ENCODE measurements around the gene AFG1L. TPM values are rescaled to one million over a fixed set of nuclear protein-coding genes. Genes with fewer than 3 reads are reported as not detected.

AFG1L gene
- polyA plus RNA-seq, 12 donors = 4.0 to 11.5 (median 5.7) TPM; not detected in 1

DNA sequence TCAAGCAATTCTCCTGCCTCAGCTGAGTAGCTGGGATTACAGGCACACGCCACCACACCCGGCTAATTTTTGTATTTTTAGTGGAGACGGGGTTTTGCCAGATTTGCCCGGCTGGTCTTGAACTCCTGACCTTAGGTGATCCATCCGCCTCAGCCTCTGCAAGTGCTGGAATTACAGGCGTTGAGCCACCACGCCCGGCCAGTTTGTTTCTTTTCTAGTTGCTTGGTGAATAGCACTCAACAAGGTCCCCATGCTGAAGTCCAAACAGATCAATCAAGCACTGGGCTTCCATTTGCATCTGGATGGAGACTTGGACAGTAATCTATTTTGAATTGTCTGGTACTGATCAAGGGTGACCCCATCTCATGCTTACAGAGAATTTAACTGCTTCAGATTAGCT lies 157.0 kb downstream of the AFG1L start:
- DNase-seq = no peak

DNA sequence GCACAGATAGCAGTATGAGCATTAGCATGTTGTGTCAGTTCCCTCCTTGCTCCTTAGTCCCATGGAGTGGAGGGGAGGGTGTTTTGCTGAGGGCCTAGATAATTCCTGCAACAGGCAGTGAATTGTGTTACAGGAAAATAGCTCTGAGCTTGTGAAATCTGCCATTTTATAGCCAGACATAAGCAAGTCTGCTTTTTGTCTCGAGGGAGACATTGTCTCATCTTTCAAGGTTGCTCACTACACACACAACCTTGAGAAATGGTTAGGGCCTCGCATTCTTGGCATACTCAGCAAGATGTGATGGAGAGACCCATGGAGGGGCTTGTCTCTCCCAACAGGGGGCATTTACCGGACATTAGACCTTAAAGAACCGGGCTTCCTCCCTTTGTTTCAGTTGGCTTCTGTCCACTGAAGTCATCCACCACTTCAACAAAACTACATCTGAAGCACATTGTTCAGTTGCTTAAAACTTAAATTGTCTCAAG lies 157.9 kb downstream of the AFG1L start:
- peak; percentile 62 for DNase-seq

DNA sequence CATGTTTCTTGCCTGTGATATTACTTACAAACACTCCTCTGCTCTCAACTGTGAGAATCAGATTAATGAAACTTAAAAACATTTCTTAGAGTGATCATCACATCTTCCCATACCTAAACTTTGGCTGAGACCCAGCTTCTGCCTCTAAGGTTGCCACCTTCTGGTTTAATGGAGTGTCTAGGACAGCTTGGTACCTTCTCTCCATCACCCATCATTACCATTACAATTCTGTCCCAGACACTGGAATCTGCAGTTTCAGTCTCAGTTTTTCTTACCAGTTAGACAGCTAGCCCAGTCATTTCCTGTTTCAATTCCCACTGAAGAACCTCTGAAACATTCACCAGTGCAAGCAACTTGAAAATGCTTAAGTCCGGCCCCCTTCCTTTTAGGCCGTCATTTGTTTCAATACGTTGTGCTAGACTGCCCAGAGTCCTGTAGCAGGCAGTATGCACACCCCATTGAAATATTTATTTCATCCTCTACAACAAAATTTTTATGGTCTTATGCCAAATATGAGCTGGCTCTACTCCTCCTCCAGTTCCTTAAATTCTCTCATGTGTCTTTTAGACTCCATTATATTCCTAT lies 158.8 kb downstream of the AFG1L start:
- peak; percentile 70 for DNase-seq

DNA sequence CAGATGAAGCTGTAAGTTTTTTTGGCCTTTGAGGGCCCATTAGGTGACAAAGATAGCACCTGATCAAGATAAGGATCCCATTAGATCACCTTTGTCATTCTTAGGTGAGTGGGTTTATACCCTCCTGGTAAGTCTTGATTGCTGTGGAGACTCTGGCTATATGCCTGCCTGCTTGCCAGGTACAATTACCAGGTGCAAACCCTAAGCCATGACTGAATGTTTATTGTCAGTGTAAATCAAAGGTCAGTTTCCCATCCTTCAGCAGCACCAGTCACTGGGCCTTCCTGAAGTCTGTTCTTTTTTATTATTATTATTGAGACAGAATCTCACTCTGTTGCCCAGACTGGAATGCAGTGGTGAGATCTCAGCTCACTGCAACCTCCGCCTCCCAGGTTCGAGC lies 159.5 kb downstream of the AFG1L start:
- DNase-seq = no peak

DNA sequence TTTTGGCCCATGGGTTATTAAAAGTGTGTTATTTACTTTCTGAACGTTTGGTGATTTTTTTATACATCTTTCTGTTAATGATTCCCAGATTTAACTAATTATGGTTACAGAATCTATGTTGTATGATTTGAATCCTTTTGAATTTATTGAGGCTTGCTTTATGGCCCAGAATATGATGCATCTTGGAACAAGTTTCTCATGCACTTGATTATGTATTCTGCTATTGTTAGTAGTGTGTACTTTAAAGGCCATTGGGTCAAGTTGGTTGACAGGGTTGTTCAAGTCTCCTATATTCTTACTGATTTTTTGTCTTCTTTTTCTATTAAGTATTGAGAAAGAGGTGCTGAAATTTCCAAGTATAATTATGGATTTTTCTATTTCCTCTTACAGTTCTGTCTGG lies 160.8 kb downstream of the AFG1L start:
- no peak for DNase-seq

DNA sequence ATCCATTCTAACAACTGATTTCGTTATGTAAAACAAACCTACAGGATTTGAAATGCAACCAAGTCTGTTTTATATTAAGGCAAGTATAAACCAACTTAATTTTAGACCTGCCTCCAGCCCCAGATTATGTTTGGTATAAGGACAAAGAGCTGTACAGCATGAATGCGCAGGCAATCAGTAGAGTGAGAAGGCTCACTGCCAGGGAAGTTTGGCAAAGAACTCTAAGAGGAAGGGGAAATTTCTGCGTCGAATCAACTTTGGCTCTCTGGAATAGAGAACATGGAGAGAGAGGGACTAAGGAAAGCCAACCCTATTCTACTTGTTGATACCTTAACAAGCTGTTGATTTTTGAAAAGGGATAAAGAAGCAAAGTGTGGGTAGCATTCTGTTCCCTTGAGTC lies 168.9 kb downstream of the AFG1L start:
- peak; percentile 86 for DNase-seq

DNA sequence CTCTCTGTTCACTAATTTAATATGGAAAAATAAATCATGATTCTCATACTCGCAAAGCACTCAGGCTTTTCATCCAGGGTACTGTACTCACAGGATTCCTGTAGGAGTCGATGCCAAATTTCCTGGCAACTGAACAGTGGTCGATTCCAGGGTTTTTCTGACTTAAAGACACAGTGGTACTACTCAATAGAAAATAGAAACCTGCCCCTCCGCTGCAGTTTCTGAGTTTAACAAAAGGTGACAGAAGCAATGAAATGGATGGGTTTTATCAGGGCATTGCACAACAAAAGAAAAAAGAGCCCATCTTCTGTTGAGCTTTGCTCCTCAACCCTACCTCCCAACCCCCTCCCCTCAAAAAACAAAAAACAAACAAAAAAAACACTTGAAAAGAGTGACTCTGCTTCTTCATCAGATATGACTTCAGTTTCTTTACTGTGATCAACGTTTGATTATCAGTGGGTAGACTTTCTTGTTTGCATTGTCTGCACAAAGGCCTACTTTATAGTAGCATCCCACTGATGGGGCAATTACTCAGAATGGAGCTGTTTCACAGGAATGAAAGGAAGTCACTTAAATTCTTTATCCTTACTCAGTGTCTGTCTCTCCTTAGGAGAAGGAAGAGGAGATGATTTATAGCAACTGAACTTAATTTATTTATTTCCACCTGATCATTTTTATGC lies 169.7 kb downstream of the AFG1L start:
- peak; percentile 64 for DNase-seq

DNA sequence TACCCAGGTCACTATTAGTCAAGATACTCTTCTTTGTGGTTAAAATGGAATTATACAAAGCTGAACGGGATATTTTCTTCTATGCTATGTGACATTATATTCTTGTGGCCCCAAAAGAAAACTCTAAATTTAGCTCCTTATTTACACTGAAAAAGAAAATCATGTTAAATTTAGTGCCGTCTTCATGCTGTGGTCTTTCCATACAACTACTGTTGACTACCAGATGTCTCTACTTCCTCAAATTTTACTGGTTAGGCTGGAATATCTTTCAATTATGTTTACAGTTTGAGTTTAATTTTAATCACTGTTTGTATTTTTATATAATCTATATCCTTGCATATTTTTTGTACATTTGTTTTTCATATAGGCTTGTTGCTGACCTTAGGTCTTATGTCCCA lies 170.2 kb downstream of the AFG1L start:
- DNase-seq = no peak

DNA sequence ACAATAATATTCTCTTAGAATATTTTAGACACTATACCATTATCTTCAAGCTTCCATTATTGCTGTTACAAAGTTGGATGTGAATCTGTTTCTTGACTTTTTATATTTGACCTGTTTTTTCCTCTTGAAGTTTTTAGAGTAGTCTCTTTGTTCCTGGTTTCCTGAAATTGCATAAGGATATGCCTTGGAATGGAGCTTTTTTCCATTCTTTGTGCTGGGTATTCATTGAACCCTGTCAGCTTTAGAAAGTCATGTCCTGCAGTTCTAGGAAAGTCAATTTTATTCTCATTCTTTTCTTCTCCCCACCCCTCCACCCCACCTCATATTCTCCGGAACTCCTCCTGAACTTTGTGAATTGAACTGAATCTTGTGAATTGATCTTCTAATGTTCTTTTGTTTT lies 173.5 kb downstream of the AFG1L start:
- DNase-seq = no peak

DNA sequence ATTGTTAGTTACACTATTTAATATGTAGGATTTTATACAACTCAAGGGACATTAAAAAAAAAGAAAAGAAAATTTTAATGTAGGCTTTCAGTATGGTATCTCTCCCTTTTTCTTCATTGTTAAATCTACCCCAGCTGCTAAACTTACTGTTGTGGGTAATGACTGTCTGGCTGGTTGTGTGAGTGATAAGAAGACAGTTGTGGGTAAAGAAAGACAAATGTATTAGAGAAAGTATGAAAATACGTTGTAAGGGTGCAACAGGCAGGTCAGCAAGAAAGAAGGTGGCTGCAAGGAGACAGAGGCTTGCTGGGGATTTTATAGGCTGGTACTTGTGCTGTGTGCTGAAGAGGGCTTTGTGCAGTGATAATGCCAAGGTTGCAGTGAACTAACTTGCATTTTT lies 174.5 kb downstream of the AFG1L start:
- DNase-seq = no peak

DNA sequence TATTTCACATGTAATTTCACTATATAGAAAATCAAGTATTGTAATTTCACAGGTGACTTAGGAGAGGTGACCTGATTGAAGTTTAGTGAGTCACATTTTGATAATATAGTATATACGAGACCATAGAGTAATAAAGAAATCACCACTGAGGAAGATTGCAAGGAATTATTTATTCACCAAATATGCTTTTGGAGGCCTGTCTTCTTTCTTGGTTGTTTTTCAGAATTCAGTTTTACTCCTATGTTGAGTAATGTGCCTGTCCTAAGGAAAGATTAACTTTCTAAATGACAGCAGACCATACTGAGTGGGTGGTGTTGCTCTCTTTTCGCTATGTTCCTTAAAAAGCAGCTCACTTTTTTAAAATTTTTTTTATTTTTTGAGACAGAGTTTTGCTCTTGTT lies 178.3 kb downstream of the AFG1L start:
- no peak for DNase-seq

DNA sequence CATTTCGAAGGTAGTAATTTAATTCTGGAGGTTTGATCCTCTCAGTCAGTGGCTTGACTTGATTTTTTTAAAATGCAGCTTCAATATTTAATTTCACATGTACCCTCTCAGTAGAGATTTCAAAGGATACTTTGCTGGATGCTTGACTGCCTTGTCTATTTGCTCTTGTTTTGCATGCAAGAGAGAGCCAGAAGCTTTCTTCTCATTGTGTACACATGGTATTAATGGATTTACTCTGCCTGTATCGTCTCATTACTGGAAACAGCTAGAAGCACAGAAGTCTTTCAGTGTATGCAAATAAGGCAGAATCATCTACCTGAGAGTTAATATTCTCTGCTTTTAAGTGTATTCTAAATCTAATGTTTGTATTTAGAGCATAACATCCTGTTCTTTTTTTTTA lies 181.5 kb downstream of the AFG1L start:
- no peak for DNase-seq

DNA sequence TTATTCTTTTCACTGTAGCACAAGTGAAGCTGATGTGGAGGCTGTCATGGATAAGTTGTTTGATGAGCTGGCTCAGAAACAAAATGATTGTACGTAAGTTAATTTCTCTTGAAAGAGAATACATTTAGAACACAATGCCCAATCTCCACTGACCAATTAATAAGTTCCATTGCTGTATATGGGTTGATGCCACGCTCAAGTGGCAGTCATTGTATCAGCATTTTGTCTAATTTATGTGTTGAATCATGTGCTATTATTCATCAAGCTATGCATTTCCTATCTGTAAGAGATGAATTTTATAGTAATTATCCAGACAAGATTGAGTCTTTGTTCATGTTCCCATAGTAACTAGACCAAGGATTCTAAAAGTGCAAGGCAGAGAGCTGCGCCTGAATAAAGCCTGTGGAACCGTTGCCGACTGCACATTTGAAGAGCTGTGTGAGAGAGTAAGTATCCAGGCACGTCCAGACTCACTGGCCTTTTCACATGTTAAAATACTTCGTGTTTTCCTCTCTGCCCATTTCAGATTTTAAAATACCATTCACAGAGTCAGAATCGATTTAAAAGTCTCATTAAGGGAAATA lies 182.1 kb downstream of the AFG1L start:
- DNase-seq = no peak

DNA sequence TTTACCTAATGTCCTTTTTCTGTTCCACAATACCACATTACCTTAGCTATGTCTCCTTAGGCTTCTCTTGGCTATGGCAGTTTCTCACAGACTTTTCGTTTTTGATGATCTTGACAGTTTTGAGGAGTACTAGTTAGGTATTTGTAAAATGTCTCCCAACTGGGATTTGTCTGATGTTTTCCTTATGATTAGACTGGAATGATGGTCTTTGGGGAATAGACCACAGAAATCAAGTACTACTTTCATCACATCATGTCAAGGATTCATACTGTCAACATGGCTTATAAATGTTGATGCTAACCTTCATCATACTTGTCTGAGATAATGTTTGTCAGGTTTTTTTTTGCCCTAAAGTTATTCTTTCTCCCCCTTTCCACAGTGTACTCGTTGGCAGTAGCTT lies 187.7 kb downstream of the AFG1L start:
- no peak for DNase-seq

DNA sequence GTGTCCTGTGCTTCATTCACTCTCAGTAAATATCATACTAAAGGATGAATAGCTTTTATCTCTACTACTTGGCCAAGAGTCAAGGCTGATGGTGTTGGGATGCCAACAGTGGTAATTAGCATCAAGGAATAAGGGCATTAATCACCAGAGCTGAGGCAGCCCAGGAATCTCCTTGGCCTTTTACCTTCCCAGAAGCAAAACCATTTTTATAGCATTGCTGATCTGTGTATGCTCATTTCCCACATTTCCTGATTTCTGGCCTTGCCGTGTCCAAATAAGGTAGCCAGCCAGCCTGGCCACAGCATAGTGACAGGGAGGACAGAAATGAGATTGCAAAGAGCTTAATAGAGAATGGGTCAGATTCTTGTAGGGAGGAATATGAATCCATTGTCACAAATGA lies 189.2 kb downstream of the AFG1L start:
- no peak for DNase-seq

DNA sequence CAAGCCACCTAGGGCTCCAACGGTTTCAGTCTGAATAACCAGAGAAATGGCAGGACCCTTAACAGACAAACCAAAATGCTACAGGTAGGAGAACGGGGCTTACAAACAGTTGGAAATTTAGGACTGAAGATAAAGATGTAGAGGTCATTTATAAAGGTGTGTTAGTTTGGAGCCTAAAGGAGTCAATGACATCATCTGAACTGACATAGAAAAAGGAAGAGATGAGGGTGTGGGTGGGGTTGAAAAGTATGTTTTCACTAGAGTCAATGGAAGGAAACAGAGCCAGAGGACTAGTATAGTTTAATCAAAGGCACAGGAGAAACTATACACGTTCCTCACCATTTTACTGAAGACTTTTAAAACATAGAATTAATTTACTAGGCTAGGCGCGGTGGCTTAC lies 194.8 kb downstream of the AFG1L start:
- DNase-seq = no peak

DNA sequence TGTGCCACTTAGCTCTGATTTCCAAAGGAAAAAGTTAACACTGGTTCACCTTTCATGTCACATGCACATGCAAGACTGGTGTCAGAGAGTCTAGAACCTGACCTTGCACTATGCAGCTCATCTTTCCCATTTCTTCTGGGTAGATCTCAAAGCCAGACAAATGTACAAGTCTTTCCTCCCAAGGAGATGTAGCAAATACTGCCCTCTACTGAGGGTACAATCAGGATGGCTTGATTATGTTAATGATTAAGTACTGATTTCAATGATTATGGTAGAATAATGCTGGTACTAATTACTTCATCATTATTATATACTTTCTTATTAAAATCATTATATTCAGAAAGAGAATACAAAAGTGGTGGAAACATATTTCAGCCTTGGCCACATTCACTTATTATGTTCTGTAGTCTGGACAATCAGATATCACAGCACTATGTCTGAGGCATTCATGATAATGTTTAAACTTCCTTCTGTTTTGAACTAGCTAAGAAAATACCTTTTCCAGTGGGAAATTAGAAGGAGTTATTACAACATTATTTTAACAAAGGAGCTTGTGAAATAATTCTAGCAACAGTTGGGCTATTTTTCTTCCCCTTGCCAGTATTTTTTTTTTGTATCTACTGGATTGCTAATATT lies 197.4 kb downstream of the AFG1L start:
- peak; percentile 50 for DNase-seq

DNA sequence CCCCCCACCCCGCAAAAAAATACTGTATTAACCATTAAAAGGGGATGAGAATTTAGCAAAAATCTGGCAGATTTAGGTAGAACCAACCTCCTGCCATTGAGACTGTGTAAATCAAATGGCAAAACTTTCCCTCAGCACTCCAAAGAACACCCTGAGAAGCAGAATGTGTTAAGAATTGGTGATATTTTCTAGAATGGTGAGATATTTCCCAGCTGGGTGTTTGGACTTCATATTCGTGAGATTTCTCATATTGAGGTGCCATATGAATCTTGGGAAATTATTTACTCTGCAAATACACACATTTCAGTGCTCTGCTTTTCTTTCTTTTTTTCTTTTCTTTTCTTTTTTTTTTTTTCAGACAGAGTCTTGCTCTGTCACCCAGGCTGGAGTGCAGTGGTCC lies 199.6 kb downstream of the AFG1L start:
- no peak for DNase-seq

DNA sequence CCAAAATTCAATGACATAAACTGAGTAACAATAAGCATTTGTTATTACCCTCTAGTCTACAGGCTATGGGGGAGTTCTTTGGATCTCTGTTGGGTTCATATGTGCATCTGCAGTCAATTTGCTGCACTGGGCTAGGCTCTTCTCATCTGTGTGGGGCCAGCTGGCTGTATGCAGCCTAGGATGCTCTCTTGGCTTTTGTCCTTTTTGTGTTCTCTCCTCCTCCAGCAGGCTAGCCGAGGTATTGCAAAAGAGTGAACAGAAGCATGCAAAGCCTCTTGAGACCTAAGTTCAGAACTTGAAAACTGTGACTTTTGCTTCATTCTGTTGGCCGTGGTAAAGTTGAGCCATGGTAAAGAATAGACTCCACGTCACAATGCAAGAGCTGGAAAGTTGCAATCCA lies 203.0 kb downstream of the AFG1L start:
- DNase-seq = peak; percentile 15

DNA sequence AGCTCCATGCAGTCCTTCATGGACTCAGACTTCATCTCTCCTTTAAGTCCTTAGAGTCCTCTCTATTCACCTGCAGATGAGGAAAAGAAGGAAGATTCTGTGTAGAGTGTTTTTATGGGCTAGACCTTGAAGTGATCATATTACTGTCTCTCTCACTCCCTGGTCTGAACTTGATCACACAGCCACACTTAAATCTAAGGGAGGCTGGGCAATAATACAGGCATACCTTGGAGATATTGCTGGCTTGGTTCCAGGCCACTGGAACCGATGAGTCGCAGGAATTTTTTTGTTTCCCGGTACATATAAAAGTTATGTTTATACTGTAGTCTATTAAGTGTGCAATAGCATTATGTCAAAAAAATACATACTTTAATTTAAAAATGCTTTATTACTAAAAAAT lies 206.7 kb downstream of the AFG1L start:
- no peak for DNase-seq

DNA sequence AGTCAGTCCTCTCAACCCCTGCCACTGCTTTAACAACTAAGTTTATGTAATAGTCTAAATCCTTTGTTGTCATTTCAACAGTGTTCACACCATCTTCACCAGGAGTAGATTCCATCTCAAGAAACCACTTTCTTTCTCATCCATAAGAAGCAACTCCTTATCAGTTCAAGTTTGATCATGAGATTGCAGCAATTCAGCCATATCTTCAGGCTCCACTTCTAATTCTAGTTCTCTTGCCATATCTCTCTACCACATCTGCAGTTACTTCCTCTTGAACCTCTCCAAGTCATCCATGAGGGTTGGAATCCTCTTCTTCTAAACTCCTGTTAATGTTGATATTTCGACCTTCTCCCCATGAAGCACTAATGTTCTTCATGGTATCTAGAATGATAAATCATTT lies 208.0 kb downstream of the AFG1L start:
- no peak for DNase-seq

DNA sequence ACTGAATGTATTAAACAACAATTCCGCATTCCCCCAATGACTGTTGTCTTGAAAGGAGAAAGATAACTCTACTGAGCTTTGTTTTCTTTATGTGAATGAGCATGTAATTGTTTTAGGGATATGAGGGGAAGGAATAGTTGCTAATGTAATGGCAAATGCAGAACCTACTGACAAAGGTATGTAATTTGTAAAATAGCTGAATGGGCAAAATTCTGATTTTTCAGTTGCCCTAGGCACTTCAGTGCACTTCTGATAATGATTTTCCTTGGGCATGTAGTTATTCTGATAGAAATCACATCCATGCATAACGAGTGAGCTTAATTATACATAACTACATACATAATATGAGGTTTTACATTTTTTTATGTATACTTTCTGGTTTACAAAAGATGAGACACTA lies 212.5 kb downstream of the AFG1L start:
- DNase-seq = no peak

Measured in muscle of arm (tissue), 12 donors.